Measurements from ENCODE around the gene ZNHIT2. TPM values are rescaled to one million over a fixed set of nuclear protein-coding genes. Genes with fewer than 3 reads are reported as not detected.

ZNHIT2 gene
- total RNA-seq, 1 donor from 2014 or later = 11.3 TPM

GRCh38 chr11:65134240-65134951, 16.9 kb upstream of the ZNHIT2 start, which contains the start of gene SYVN1:
TSS of gene SYVN1 (minus strand) at chr11:65134519. CDS start at chr11:65133601, 918 bp downstream.
- DNase-seq (ENCODE audit: low read depth, low spot score) = peak; percentile 51

- no peak for DNase-seq (ENCODE audit: low read depth, low spot score)
These were observed 16.2 kb upstream of the ZNHIT2 start for GRCh38 chr11:65133724-65134123.

GRCh38 chr11:65132988-65133700, 15.6 kb upstream of the ZNHIT2 start:
- no peak for DNase-seq (ENCODE audit: low read depth, low spot score)

- DNase-seq (ENCODE audit: low read depth, low spot score) = no peak
These were observed 14.9 kb upstream of the ZNHIT2 start for GRCh38 chr11:65132238-65132987.

- no peak for DNase-seq (ENCODE audit: low read depth, low spot score)
These were observed 14.4 kb upstream of the ZNHIT2 start for GRCh38 chr11:65131895-65132237.

GRCh38 chr11:65131417-65131776, 13.9 kb upstream of the ZNHIT2 start:
- no peak for DNase-seq (ENCODE audit: low read depth, low spot score)

- DNase-seq (ENCODE audit: low read depth, low spot score) = no peak
These were observed 13.3 kb upstream of the ZNHIT2 start for GRCh38 chr11:65130631-65131416.

- DNase-seq (ENCODE audit: low read depth, low spot score) = no peak
These were observed 12.3 kb upstream of the ZNHIT2 start for GRCh38 chr11:65129649-65130441.

- no peak for DNase-seq (ENCODE audit: low read depth, low spot score)
These were observed 11.0 kb upstream of the ZNHIT2 start for GRCh38 chr11:65128182-65129145.

GRCh38 chr11:65127473-65128181, 10.1 kb upstream of the ZNHIT2 start:
- DNase-seq (ENCODE audit: low read depth, low spot score) = no peak

GRCh38 chr11:65126624-65127274, 9.2 kb upstream of the ZNHIT2 start:
- DNase-seq (ENCODE audit: low read depth, low spot score) = no peak

- DNase-seq (ENCODE audit: low read depth, low spot score) = no peak
These were observed 7.9 kb upstream of the ZNHIT2 start for GRCh38 chr11:65125197-65126056.

- no peak for DNase-seq (ENCODE audit: low read depth, low spot score)
These were observed 7.1 kb upstream of the ZNHIT2 start for GRCh38 chr11:65124480-65125196.

- DNase-seq (ENCODE audit: low read depth, low spot score) = peak; percentile 93
These were observed 4.6 kb upstream of the ZNHIT2 start, which contains the start of the genes FAU and MRPL49 for GRCh38 chr11:65121865-65122696. TSS of gene FAU (minus strand) at chr11:65122134. CDS start at chr11:65121813, 321 bp downstream. TSS of gene MRPL49 (plus strand) at chr11:65122321. CDS start at chr11:65122347, 26 bp downstream.

- no peak for DNase-seq (ENCODE audit: low read depth, low spot score)
These were observed 4.0 kb upstream of the ZNHIT2 start for GRCh38 chr11:65121447-65121864.

GRCh38 chr11:65120831-65121230, 3.3 kb upstream of the ZNHIT2 start:
- no peak for DNase-seq (ENCODE audit: low read depth, low spot score)

All from pulmonary artery endothelial cell (primary cell).